Hepatocyte (in vitro differentiated cells): Measurements from ENCODE around the gene LRMDA. TPM values are rescaled to one million over a fixed set of nuclear protein-coding genes. Genes with fewer than 3 reads are reported as not detected.

ENCODE experiments used
- DNase-seq: peaks from one replicate; pipeline ENCODE4 v3.0.0-alpha.2; 2016; ENCODE audit warnings: low spot score
- H2AFZ ChIP-seq: fragments of 200-600 bp; sonication (generic); 2 replicates; pipeline ENCODE4 v1.6.0; 2016; ENCODE audit warnings: antibody characterized with exemption, mild to moderate bottlenecking
- H3K27ac ChIP-seq: fragments of 200-600 bp; sonication (generic); 2 replicates; pipeline ENCODE4 v1.5.1; 2016; ENCODE audit warnings: mild to moderate bottlenecking
- H3K27me3 ChIP-seq: fragments of 200-600 bp; sonication (generic); 2 replicates; pipeline ENCODE4 v1.6.1; 2016
- H3K36me3 ChIP-seq: fragments of 200-600 bp; sonication (generic); replicated peaks from 2 replicates; pipeline ENCODE4 v1.5.1; 2016; ENCODE audit warnings: low read depth; ENCODE audit not compliant: insufficient read depth
- H3K4me1 ChIP-seq: fragments of 200-600 bp; sonication (generic); 2 replicates; pipeline ENCODE4 v1.5.1; 2016; ENCODE audit warnings: mild to moderate bottlenecking, moderate library complexity; ENCODE audit not compliant: insufficient read depth
- H3K4me2 ChIP-seq: fragments of 200-600 bp; sonication (generic); 2 replicates; pipeline ENCODE4 v1.6.0; 2016
- H3K4me3 ChIP-seq: fragments of 200-600 bp; sonication (generic); 2 replicates; pipeline ENCODE4 v1.5.1; 2016; ENCODE audit warnings: mild to moderate bottlenecking
- H3K79me2 ChIP-seq: fragments of 200-600 bp; sonication (generic); 2 replicates; pipeline ENCODE4 v1.6.0; 2017; ENCODE audit warnings: mild to moderate bottlenecking
- H3K9me2 ChIP-seq: fragments of 200-600 bp; sonication (generic); replicated peaks from 2 replicates; pipeline ENCODE4 v1.6.0; 2017; ENCODE audit warnings: mild to moderate bottlenecking; ENCODE audit not compliant: insufficient read depth
- H3K9me3 ChIP-seq: fragments of 200-600 bp; sonication (generic); 2 replicates; pipeline ENCODE4 v1.5.1; 2016; ENCODE audit warnings: low read depth, mild to moderate bottlenecking
- H4K20me1 ChIP-seq: fragments of 200-600 bp; sonication (generic); 2 replicates; pipeline ENCODE4 v1.6.0; 2016; ENCODE audit warnings: mild to moderate bottlenecking; ENCODE audit not compliant: insufficient read depth, poor library complexity, severe bottlenecking
- EZH2 ChIP-seq: fragments of 200-600 bp; sonication (generic); IDR thresholded peaks from 2 replicates; pipeline ENCODE4 v1.6.1; 2016; ENCODE audit warnings: antibody characterized with exemption, mild to moderate bottlenecking, borderline replicate concordance
- EZH2phosphoT487 ChIP-seq: fragments of 200-600 bp; sonication (generic); IDR thresholded peaks from one replicate; pipeline ENCODE4 v1.6.1; 2018; ENCODE audit warnings: antibody characterized with exemption, mild to moderate bottlenecking, low read depth, moderate library complexity; ENCODE audit not compliant: unreplicated experiment, severe bottlenecking
- WGBS: methylation state at CpG from one replicate; pipeline ENCODE4 v1.1.6; 2016; ENCODE audit warnings: low lambda C conversion rate; ENCODE audit errors: missing lambda C conversion rate; 5-methylcytosine and 5-hydroxymethylcytosine counted together
- polyA plus RNA-seq: library from polyadenylated mRNA; unstranded; fragments of >200 nt; fragmentation: Nextera tagmentation; extraction: Ambion mirVana; gene quantifications from 2 replicates; pipeline ENCODE4 v1.2.1, GENCODE V29; 2016
- total RNA-seq: library from RNA; depleted of rRNA; stranded (reverse); fragments of >200 nt; gene quantifications from 2 replicates; pipeline ENCODE4 v1.2.3, GENCODE V29; 2014
- TF ChIP-seq, protein P1 (sequence below): fragments of 200-600 bp; sonication (generic); IDR thresholded peaks from 2 replicates; pipeline ENCODE4 v1.5.1; 2016; ENCODE audit warnings: antibody characterized with exemption, mild to moderate bottlenecking; ENCODE audit not compliant: poor library complexity

LRMDA gene
- total and polyA plus RNA-seq, 2 experiments from 2014 or later = 5.6 to 15.7 TPM

DNA sequence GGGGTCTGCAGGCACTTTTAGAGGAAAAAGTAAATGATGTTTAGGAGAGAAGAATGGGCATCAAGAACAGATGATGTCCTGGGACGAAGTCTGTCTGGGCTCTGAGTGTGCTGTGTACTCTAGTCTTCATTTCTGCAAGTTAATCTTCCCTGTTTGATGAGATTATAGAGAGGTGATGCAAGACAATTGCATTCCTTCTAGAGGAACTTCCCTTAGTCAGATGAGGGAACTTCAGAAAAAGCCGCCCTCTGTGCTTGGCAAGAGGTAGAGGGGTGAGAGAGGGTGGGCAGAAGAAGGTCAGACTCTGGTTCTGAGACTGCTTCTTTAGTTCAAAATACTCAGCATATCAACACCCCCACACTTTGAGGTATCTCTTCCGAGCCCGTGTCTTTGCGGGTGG, 797.9 kb downstream of the LRMDA start:
- 83% methylated on average over 5 of the region's 5 CpGs for WGBS
- Histone ChIP-seq H3K9me2 (no peaks in the 10 kb centered on the region), H4K20me1 (no peaks in the 10 kb centered on the region), H3K27me3 (no peaks in the 10 kb centered on the region), H3K4me3 (no peak overlapping the region), H3K36me3 (no peaks in the 10 kb centered on the region), H3K9me3 (no peaks in the 10 kb centered on the region), H2AFZ (no peak overlapping the region), H3K79me2 (no peaks in the 10 kb centered on the region), H3K27ac (no peak overlapping the region), H3K4me1 (peaks cover 16% of the 10 kb centered on the region), H3K4me2 (no peak overlapping the region)
- DNase-seq = no peak
- TF ChIP-seq, protein P1, sequence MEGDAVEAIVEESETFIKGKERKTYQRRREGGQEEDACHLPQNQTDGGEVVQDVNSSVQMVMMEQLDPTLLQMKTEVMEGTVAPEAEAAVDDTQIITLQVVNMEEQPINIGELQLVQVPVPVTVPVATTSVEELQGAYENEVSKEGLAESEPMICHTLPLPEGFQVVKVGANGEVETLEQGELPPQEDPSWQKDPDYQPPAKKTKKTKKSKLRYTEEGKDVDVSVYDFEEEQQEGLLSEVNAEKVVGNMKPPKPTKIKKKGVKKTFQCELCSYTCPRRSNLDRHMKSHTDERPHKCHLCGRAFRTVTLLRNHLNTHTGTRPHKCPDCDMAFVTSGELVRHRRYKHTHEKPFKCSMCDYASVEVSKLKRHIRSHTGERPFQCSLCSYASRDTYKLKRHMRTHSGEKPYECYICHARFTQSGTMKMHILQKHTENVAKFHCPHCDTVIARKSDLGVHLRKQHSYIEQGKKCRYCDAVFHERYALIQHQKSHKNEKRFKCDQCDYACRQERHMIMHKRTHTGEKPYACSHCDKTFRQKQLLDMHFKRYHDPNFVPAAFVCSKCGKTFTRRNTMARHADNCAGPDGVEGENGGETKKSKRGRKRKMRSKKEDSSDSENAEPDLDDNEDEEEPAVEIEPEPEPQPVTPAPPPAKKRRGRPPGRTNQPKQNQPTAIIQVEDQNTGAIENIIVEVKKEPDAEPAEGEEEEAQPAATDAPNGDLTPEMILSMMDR = no peak
- TF ChIP-seq EZH2 (no peak), EZH2phosphoT487 (no peak)

DNA sequence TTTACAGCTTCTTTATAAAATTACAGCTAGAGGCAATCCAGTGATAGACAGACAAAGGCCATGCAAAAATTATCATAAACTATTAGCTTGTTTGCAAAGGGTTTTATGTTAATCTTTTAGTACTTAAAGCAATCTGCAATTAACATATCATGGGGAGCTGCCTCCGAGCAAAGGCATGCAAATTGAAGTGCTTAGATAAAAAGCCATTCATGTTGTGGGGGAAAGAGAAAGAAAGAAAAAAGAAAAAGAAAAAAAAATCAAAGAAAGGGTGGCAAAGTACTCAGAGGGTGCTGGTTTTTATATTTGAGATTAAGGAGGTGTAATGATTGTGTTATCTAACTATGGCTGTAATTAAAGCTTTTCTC, 799.5 kb downstream of the LRMDA start:
- TF ChIP-seq, protein P1 = no peak
- no peak for TF ChIP-seq EZH2
- TF ChIP-seq EZH2phosphoT487 = no peak
- no peak for DNase-seq
- H3K36me3 ChIP-seq = no peaks in the 10 kb centered on the region
- no peaks in the 10 kb centered on the region for H3K9me3 ChIP-seq
- no peaks in the 10 kb centered on the region for H3K9me2 ChIP-seq
- no peak overlapping the region for H3K4me3 ChIP-seq
- H3K4me1 ChIP-seq = peaks cover 16% of the 10 kb centered on the region
- no peaks in the 10 kb centered on the region for H3K79me2 ChIP-seq
- WGBS = 38% methylated on average over 1 of the region's 1 CpG
- H3K4me2 ChIP-seq = peak overlapping the region; percentile 50
- H4K20me1 ChIP-seq = no peaks in the 10 kb centered on the region
- peak overlapping the region; percentile 20 for H3K27ac ChIP-seq
- no peaks in the 10 kb centered on the region for H3K27me3 ChIP-seq
- no peak overlapping the region for H2AFZ ChIP-seq

DNA sequence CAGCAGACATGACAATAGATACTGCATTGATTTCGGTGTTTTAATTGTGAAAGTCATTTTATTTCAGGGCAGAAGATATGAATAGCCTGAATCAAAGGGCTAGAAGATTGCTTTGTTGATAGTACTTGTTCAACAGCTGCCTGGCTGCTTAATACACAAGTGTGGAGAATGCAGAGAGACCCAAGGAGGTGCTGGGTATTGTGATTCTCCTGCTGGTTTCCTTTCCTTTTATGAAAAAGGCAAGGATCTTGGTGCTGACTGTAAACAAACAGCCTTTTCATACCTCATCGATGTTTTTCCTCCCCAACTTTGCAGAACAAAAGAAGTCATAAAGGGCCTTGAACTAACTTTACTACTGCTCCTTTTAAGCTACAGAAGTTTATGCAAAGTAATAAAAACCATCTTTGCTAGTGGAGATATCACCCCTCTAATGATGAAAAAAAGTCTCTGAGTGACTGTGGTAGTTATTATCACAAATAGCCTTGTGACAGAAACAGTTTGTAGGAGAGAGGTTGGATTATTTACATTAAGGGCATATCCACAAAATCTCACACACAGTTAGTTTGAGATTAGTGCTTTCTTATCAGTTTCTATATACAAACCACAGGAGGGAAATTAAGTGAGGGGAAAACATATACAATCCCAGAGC, 800.0 kb downstream of the LRMDA start:
- Histone ChIP-seq H3K9me2 (no peaks in the 10 kb centered on the region), H3K4me2 (peak overlapping the region; percentile 50), H3K4me3 (no peak overlapping the region), H3K36me3 (no peaks in the 10 kb centered on the region), H2AFZ (no peak overlapping the region), H3K27me3 (no peaks in the 10 kb centered on the region), H3K4me1 (peaks cover 16% of the 10 kb centered on the region), H3K79me2 (no peaks in the 10 kb centered on the region), H4K20me1 (no peaks in the 10 kb centered on the region), H3K9me3 (no peaks in the 10 kb centered on the region), H3K27ac (peak overlapping the region; percentile 20)
- WGBS = 7% methylated on average over 2 of the region's 2 CpGs
- no peak for DNase-seq
- TF ChIP-seq, protein P1 = no peak
- TF ChIP-seq EZH2phosphoT487 = no peak
- no peak for TF ChIP-seq EZH2
